Omental fat pad (tissue), 4 donors: ENCODE data around the gene OR7A5. TPM values are rescaled to one million over a fixed set of nuclear protein-coding genes. Genes with fewer than 3 reads are reported as not detected.
"Not testable (repeated sequence)": the region's sequence is repeated elsewhere in the genome, so short reads cannot be mapped to it uniquely, and the experiment has no call there.

Source experiments
- ATAC-seq: fragments of 150-250 bp; one replicate; pipeline ENCODE4 v1.9.1; 2016; ENCODE audit warnings: mild to moderate bottlenecking, moderate library complexity; ENCODE audit not compliant: low FRiP score
- DNase-seq: peaks from one replicate; pipeline ENCODE4 v3.0.0-alpha.2; 2019; ENCODE audit warnings: low spot score
- total RNA-seq, 4 donors: library from RNA; depleted of rRNA; stranded (reverse); fragments of >200 nt; gene quantifications; one replicate each; pipeline ENCODE4 v1.1.0, GENCODE V29; 2016
- TF ChIP-seq, protein P1 (sequence below), 3 donors: fragments of 450-650 bp; IDR thresholded peaks; one replicate each; pipeline ENCODE4 v1.5.1; 2016 to 2017; ENCODE audit warnings: antibody characterized with exemption in 3 of 3, mild to moderate bottlenecking in 3 of 3, moderate library complexity in 2 of 3

OR7A5 gene
- total RNA-seq, 4 donors from 2014 or later: not detected

DNA sequence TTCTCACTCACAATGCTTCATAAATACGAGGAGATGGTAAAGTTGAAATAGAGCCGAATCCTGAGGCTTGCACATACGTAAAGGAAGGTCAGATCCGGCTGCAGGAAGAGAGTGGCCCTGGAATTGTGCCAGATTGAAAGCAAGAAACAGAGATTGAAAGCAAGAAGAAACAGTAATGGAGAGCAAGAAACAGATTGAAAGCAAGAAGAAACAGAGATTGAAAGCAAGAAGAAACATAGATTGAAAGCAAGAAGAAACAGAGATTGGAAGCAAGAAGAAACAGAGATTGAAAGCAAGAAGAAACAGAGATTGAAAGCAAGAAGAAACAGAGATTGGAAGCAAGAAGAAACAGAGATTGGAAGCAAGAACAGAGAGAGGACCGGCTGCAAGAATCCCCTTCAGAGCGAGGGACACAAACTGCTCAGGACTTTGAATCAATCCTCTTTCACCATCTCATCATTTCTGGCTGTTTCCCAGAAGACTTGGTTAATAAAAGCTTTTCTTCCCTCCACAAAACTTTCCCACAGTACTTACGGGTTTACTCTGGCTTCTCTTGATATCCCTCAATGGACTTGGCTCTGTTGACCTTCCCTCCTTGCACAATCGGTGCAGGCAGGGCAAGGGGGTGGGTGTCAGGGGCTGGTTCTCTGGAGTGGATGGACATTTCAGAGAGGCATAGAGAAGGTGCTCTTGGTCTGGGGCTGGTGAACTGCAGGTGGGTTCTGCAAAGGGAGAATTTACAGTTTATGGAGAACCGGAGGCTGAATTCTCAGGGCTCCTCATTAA lies 25.5 kb downstream of the OR7A5 start:
- DNase-seq: no peak
- no peak for ATAC-seq
- TF ChIP-seq, protein P1, sequence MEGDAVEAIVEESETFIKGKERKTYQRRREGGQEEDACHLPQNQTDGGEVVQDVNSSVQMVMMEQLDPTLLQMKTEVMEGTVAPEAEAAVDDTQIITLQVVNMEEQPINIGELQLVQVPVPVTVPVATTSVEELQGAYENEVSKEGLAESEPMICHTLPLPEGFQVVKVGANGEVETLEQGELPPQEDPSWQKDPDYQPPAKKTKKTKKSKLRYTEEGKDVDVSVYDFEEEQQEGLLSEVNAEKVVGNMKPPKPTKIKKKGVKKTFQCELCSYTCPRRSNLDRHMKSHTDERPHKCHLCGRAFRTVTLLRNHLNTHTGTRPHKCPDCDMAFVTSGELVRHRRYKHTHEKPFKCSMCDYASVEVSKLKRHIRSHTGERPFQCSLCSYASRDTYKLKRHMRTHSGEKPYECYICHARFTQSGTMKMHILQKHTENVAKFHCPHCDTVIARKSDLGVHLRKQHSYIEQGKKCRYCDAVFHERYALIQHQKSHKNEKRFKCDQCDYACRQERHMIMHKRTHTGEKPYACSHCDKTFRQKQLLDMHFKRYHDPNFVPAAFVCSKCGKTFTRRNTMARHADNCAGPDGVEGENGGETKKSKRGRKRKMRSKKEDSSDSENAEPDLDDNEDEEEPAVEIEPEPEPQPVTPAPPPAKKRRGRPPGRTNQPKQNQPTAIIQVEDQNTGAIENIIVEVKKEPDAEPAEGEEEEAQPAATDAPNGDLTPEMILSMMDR (IDR thresholded peaks at IDR 0.05): no peak

GRCh38 chr19:14804765-14805164 lies 30.2 kb downstream of the OR7A5 start:
- DNase-seq: no peak
- TF ChIP-seq, protein P1 (IDR thresholded peaks at IDR 0.05): no peak

GRCh38 chr19:14798760-14799159 lies 36.2 kb downstream of the OR7A5 start:
- no peak for DNase-seq
- no peak for ATAC-seq
- TF ChIP-seq, protein P1 (IDR thresholded peaks at IDR 0.05): no peak

More at GRCh38 chr19:14804765-14805164, 30.2 kb downstream of the OR7A5 start:
- ATAC-seq: no peak

GRCh38 chr19:14796021-14796420 lies 39.0 kb downstream of the OR7A5 start:
- ATAC-seq: no peak
- TF ChIP-seq, protein P1 (IDR thresholded peaks at IDR 0.05): no peak

DNA sequence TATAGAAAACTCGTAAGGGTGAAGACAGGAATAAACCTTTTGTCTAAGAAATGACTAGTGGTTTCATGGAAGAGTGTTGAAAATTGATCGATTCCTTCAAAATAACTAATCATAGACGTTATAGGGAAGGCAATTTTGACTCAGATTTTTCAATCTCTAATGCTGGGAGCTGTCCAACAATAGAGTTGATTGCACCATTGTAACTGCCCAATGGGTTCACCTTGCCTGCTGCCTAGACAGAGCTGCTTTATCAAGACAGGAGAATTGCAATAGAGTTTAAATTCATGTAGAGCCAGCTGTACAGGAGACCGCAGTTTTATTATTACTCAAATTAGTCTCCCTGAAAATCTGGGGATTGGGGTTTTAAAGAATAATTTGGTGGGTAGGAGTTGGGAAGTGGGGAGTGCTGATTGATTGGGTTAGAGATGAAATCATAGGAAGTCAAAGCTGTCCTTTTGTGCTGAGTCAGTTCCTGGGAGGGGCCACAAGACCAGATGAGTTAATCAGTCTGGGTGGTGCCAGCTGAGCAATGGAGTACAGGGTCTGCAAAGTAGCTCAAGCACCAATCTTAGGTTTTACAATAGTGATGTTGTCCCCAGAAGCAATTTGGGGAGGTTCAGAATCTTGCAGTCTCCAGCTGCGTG lies 39.8 kb downstream of the OR7A5 start:
- ATAC-seq: no peak
- no peak for DNase-seq
- TF ChIP-seq, protein P1 (IDR thresholded peaks at IDR 0.05): no peak

More at GRCh38 chr19:14796021-14796420, 39.0 kb downstream of the OR7A5 start:
- no peak for DNase-seq

GRCh38 chr19:14792250-14792649 lies 42.7 kb downstream of the OR7A5 start:
- DNase-seq, ATAC-seq: not testable (repeated sequence)

DNA sequence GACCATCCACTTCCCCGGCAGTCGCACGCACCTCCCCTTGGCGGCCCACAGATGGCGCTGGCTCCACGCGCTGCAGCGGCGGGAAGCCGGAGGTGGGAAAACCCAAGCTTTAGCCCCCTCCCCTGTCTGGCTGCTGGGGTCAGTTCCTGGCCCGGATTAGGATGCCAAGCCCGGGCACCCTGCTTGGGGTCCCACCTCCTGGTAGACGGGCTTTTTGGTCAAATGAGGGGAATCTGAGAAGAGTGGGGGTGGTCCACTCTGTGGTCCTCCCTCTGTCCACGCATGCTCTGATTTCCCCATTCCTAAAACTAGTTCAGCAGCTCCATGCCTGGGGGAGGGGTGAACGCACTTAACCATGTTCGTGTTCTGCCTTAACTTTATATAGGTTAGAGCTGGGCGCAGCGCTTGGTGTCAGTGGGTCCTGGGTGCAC lies 48.5 kb downstream of the OR7A5 start:
- ATAC-seq: no peak
- DNase-seq: no peak
- TF ChIP-seq, protein P1 (IDR thresholded peaks at IDR 0.05): no peak

DNA sequence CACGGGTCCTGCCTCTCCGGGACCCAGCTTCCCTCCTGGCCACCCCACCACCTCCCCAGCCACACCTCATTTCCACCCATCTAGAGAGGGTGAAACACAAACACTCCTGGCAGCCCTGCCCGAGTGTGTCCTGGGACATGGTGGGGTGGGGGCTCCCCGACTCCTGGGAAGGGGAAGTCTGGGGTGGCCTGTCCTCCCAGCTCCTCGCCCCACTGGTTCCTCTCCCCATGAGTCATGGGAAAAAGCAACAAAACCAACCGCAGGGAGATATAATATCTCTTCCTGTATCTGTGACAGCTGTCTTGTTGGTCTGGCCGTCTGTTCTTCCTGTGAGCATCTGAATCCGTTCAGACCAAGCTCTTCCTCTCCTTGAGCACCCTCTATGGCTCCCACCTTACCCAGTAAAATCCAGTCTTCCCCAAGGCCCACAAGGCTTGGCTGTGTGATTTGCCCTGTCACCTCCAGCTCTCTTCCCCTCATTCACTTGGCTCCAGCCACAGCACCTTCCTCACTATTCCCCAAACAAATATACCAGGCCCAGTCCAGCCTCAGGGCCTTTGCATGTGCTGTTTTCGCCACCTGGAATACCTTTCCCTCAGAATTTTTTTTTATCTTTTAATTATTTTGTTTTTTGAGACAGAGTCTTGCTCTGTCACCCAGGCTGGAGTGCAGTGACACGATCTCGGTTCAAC lies 49.7 kb downstream of the OR7A5 start:
- ATAC-seq: peak; percentile 47
- not testable (repeated sequence) for DNase-seq

DNA sequence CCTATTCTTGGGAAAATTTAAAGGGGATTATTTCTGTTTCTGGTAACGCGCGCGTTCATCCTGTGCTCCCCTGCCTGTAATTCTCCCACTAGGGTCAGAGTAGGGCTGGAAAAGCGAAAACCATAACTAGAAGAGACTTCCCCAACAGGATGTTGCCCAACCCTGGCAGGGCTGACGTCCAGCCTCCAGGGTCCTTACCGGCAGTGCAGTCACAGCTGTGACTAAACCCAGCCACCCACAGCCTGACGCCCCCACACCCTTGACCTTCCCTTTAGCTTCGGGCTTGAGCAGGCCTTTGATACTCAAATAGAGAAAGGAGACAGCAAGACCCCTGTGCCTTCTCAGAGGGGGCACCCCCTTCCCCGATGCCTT lies 50.3 kb downstream of the OR7A5 start:
- peak; percentile 77 for ATAC-seq
- DNase-seq: not testable (repeated sequence)

GRCh38 chr19:14783410-14783998 lies 51.5 kb downstream of the OR7A5 start:
- not testable (repeated sequence) for ATAC-seq, DNase-seq
